Middle frontal gyrus (tissue), 1 donor: ENCODE results near the gene YBX3.

ENCODE experiments used
- DNase-seq: peaks from one replicate; pipeline ENCODE4 v3.0.0-alpha.2; 2015; ENCODE audit warnings: low spot score; ENCODE audit errors: extremely low spot score

YBX3 gene

GRCh38 chr12:10722502-10722904 is 620 bp downstream of the YBX3 start:
- DNase-seq: no peak

DNA sequence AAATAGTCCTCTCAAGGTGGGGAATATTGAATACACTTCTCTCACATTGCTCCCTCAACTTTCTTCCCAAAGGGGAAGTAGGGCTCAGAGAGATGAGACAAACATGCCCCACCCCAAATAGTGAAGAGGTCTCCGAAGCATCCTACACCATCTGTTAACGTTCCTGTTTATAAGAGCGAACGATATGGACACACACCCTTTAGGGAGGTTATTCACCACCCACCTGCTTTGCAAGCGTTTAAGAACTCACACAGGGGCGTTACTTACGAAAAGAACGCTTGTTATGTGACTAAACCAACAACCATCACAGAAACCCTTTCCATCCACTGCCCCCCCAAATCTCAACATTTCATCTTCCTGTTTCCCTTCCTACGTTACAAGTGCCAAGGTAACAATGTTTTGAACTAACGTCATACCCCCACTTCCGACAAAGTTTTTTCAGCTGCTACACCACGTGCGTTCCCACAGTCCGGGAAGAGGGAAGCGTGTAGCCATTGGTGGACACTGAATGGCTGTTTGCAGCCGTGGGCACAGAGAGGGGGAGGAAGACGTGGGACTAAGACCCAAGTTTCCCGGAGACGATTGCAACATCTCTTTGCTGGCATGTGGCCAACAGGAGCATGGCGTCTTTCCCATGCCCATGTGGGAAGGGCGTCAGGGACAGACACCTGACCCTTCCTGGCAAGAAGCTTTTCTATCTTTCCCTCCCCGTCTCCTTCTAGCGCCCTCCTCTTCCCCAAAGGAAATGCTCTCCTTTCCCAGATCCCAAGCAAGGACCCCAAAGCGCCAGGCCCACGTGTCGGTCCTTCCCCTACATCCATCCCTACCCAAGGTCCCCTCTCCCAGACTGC is 1.2 kb downstream of the YBX3 start:
- DNase-seq: no peak

GRCh38 chr12:10720974-10721650 is 2.0 kb downstream of the YBX3 start:
- DNase-seq: no peak

GRCh38 chr12:10719482-10719881 is 3.6 kb downstream of the YBX3 start:
- DNase-seq: no peak

GRCh38 chr12:10718279-10718821 is 4.8 kb downstream of the YBX3 start:
- no peak for DNase-seq

DNA sequence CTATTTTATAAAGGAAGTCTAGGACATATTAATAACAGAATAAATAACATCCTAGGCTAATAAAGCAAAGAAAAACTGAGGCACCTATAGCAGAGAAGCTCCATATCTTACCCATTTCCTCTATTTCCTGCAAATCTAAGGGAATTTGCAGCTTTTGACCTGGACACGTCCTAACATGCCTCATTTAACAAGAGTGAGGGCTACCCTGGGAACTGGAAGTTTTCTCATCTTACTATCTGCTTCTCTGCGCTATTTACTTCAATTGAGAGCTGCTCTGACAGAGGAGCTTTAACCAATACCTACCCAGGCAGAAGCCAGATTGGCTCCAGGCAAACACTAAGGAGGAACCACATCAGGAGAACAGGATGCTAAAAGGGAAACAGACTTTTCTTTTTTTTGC is 5.7 kb downstream of the YBX3 start:
- no peak for DNase-seq

DNA sequence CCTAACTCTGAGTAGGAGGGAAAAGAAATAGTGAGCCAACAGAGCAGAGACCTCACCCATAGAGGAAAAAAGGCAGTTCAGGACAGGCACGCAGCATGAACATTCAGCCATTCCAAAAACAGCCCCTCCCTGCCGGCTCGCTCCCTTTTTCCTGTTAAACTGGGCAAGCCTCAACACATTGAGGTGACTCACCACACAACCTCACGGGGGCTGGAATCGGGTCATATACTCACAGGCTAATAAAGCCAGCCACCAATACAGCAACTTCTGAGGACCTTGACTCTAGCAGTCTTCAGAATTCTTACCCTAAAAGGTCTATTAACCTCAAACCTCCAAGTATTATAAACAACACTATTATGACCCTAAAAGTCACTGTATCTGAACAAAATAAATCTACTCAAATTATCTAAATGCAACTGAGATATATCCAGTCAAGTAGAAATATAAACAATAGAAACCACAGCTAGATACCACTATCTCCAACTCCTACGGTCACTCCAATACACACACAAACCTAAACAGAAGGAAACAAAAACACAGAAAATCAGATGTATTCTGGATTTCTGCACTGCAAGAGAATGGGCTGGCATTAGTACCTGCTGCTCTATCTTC is 6.3 kb downstream of the YBX3 start:
- DNase-seq: no peak

GRCh38 chr12:10716277-10716676 is 6.8 kb downstream of the YBX3 start:
- DNase-seq: no peak

DNA sequence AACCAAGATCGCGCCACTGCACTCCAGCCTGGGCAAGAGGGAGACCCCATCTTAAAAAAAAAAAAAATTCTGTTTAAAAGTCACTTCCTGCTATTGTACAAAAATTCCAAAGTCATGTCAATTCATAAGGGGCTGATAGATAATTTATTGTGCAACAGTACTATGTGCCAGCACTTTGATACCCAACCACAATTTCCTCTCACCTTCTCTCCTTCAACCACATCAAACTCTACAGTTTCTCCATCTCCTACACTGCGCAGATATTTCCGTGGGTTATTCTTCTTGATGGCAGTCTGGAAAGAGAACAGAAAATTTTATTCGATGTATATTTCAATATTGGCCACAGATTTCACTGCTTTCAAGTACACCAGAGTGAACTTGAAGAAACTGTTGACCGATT is 7.6 kb downstream of the YBX3 start:
- DNase-seq: no peak

- DNase-seq: no peak
Observed at GRCh38 chr12:10709808-10710207, 13.3 kb downstream of the YBX3 start.

DNA sequence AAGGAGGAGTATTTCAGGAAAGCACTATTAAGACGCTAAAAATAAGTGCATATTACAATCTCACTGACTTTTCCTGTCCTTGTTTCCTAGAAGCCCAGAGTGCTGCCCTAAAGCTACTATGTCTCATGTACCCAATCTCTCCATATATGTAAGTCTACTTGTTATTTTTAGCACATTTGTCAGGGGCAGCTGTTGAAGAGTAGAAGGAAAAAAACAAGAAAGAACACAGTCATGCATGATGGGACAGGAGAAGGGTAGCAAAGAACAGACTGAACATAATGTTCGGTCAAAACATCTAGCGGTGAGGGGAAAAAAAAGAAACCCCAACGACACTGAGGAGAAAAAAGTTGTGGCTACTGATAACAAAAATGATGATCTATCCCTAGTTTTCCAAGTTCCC is 14.3 kb downstream of the YBX3 start:
- DNase-seq: no peak

GRCh38 chr12:10705655-10706054 is 17.5 kb downstream of the YBX3 start:
- no peak for DNase-seq

DNA sequence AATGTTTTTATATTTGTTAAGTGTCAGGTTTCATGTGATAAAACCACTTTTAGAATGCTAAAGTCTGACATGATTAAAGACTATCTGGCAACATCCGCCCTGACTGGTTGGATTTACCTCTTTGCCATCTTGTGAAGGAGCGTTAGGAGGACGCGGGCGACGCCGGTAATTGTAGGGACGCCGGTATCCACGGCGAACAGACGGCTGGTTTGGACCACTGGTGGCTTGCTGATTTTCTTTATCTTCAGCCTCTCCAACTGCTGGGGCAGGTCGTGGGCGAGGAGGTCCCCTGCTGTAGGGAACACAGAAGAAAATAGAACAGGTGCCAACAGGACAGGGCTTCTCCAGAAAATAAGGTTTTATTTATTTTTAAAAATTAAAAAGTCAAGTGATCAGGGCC is 21.3 kb downstream of the YBX3 start:
- no peak for DNase-seq

GRCh38 chr12:10701131-10701681 is 21.9 kb downstream of the YBX3 start:
- no peak for DNase-seq

- DNase-seq: no peak
Observed at GRCh38 chr12:10700581-10700980, 22.5 kb downstream of the YBX3 start.

GRCh38 chr12:10697862-10698261 is 25.3 kb downstream of the YBX3 start:
- DNase-seq: no peak

DNA sequence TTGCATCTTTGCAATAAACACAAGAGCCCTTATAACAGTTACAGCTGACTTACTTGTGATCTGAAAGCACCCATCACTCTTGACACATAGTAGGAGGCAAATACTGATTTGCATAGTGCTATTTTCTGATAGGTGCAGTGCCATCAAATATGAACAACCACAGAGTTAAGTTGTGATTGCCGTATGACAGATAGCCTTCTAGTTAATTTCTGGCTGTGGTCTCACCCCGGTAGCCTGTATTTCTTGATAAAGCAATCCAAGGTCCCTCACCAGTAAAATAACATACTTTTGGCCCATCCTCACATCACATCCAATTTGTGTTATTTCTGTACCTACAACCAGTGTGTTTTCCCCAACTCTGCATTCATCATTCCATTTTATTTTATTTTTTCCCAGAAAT is 26.0 kb downstream of the YBX3 start:
- DNase-seq: no peak

DNA sequence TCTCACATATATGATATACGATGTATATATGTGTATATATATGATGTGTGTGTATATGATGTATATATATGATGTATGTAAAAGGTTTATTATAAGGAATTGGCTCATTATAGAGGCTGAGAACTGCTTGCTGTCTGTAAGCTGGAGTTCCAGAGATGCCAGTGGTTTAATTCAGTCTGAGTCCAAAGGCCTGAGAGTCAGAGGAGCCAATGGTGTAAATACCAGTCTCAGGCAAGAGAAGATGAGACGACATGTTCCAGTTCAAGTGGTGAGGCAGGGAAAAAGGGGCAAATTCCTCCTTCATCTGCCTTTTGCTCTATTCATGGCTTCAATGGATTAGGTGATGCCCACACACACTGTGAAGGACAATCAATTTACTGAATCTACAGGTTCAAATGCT is 32.2 kb downstream of the YBX3 start:
- no peak for DNase-seq

DNA sequence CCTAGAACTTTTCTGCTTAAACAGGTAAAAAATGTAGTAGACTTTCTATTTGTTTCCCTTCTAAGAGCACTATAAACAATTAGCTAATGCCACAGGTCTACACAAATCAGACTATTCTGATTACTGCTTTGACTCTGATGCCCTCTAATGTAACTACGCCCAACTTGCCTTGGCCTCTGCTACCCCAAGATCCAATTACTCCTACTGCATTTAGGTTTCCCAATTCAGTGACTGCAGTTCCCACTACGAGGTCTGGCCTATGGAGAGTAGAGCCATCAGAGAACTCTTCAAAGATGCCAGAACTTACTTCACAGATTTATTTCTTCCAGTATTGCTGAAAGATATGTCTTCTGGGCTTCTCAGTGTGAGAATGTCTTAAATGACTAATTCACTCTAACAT is 34.0 kb downstream of the YBX3 start:
- no peak for DNase-seq

DNA sequence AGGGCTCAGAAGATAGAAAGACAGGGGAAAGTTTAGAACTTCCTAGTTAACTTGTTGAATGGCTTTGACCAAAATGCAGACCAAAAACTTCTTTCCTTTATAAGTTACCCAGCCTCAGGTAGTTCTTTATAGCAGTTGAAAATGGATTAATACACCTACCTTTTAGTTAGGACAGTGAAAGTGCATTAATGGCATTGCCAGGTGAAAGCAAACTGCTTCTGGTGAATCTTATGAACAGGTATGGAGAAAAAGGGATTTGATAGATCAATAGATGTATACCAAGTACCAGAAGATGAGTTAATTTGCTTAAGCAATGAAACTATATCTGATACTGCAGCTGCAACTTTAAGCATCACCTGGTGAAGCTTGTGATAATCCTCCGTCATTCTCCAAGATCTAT is 35.1 kb downstream of the YBX3 start:
- no peak for DNase-seq

GRCh38 chr12:10673659-10674384 is 49.3 kb downstream of the YBX3 start, which contains the start of gene STYK1:
Gene STYK1, minus strand, starts transcription at chr12:10674052. Its CDS starts 39,434 bp downstream, at chr12:10634618.
- DNase-seq: peak; percentile 55
